CD4-positive, alpha-beta T cell treated with Interleukin-15 for 1 hour (primary cell): ENCODE measurements around the gene ANKRD55.
"Not testable (repeated sequence)": the region's sequence is repeated elsewhere in the genome, so short reads cannot be mapped to it uniquely, and the experiment has no call there.

Experiments used
- DNase-seq: peaks from one replicate; pipeline ENCODE4 v3.0.0-alpha.2; 2020

Gene ANKRD55

GRCh38 chr5:56100439-56101176, 132.5 kb downstream of the ANKRD55 start:
- no peak for DNase-seq

DNA sequence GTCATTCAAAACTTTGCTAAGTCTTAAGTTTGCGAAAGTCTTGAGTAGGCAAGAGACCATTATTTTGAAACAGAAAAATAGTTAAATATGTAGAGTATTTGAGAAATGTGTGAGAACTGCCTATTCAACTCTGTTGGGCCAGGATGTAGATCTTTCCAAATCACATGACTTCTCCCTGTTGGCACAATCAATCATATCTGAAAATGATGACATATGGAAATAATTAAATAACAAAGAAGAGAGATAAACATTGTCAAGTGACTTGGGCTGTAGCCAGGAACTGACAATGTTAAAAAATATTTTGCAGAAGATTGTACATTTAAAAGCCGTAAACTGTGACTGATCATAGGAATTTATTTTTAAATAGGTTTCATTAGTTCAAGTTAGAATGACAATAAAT, 133.8 kb downstream of the ANKRD55 start:
- no peak for DNase-seq

- DNase-seq: no peak
Measured at GRCh38 chr5:56097055-56097454, 136.1 kb downstream of the ANKRD55 start.

DNA sequence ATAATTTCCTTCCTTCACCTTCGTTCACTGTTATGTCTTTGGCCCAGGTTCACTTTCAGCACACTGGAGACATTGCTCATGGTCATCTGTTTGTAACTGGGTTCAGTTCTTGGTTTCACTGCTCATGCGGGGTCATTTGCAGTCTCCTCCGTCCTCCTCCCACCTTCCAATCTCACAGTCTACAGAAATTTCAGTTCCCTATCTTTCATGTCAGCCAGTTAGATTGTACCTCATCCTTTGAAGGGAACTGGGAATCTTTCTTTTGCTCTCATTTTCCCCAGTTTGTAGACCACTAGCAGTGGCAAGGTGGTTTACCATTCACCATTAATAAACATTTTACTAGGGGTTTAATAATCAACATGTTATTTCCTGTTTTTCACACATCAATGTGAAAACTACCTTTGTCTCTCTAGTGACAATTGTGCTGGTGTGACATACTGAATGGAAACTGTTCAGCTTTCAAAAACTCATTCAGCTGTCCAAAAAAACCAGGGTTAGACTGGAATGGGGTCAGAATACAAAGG, 137.5 kb downstream of the ANKRD55 start:
- no peak for DNase-seq

- DNase-seq: peak; percentile 40
Measured at GRCh38 chr5:56094579-56095361, 138.4 kb downstream of the ANKRD55 start.

- DNase-seq: no peak
Measured at GRCh38 chr5:56093970-56094369, 139.2 kb downstream of the ANKRD55 start.

DNA sequence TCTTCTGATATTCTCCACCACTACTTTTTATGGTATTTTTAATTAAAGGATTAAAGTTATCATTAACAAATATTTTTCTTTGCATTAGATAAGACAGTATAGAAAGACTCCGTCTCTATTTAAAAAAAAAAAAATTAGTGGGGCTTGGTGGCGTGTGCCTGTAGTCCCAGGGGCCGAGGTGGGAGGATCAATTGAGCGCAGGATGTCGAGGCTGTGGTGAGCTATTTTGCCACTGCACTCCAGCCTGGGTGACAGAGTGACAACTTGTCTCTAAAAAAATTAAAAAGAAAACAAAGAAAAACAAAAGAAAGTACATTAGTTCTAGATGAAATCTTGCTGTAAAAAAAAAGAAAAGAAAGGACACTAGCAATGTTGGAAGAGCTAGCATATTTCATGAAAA, 141.0 kb downstream of the ANKRD55 start:
- no peak for DNase-seq

DNA sequence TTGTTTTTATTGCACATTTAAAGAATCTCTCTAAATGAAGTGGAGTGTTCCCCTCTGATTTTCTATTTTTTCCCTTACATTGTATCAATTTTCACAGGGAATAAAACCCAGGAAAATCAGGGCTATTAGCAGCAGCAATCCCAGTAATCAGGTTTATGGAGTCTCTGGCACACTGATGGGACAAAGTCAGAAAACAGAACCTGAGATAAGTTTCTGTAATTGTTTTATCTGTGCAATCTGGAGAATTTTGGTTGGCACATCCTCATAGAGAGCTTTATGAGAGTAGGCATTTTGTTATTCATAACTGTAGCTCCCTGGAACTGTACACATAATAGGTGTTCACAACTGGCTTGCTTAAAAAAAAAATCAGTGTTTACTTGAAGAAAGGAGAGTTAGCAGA, 141.5 kb downstream of the ANKRD55 start:
- no peak for DNase-seq

DNA sequence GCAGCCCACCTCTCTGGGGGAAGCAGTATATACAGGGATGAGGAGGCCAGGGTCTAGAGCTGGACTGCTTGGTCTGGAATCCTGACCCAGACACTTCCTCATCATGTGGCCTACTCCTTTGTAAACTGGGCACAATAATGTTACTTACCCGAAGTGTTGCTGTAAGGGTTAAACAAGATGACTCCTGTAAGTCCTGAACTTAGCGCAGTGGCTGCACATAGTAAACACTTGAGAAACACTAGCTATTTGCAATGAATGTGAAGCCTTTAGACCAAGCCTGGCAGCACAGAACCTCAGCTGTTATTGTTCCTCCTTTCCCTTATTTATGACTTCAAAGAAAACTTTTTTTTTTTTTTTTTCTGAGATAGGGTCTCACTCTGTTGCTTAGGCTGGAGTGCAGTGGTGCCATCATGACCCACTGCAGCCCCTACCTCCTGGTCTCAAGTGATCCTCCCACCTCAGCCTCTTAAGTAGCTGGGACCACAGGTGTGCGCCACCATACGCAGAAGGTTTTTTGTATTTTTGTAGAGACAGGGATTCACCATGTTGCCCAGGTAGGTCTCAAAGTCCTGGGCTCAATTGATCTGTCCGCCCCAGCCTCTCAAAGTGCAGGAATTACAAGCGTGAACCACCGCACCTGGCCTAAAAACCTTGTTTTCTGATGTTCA, 142.2 kb downstream of the ANKRD55 start:
- DNase-seq: no peak

DNA sequence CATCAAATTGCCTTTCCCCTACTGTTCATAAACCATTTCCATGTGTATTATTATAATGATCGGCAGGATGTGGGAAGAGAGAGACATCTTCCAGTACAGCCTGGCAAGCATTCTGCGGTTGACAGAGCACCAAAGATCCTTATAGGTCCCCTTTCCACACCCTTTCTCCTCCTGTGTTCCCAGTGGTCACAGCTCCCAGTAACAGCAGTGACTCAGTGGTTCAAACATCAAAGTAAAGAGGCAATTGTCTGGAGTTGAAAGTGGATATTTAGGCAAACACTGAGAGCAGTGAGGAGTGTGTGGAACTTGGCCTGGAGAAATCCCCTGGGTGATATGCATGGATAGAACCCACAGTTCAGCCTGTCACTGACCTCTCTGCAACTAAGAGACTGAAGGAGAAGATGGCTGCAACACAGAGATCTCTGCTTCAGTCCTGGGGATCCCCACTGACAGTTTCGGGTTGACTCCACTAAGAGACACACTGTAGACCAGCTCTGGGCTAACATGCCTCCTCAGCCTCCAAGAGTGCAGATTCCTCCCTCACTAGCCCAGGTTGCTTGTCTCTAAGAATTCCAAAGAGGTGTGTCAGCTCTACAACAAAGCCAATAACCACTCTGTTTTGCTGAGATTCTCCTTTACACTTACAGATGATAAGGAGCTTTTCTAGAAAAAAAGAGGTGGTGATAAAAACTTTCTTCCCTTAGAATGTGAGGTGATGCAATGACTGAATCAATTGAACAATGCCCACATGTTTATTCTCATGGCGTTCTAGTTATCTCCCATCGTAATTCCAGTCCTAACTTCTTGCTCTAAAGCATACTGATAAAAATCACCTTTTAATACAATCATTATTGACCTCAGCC, 143.9 kb downstream of the ANKRD55 start:
- DNase-seq: no peak

DNA sequence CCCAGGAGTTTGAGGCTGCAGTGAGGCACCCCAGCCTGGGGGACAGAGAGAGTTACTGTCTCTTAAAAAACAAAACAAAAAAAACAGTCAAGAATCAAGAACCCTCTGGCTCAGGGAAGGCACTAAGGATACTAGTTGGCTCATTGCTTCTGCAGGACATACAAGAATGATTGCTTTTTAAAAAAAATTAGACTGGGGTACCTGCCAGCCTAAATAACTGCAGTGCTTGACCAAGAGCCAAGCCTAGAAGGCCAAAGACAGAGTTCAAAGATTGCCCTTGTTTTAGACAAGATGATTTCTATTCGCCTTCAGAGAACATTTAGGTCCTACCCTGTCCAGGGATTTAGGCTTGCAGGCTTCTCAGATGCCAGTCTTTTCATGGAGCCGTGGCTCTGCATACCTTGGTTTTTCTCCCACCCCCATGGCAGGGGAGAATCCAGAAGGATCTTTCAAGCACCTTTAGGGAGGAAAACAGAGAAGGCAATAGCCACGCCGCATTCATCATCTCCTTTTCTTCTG, 144.6 kb downstream of the ANKRD55 start:
- no peak for DNase-seq

DNA sequence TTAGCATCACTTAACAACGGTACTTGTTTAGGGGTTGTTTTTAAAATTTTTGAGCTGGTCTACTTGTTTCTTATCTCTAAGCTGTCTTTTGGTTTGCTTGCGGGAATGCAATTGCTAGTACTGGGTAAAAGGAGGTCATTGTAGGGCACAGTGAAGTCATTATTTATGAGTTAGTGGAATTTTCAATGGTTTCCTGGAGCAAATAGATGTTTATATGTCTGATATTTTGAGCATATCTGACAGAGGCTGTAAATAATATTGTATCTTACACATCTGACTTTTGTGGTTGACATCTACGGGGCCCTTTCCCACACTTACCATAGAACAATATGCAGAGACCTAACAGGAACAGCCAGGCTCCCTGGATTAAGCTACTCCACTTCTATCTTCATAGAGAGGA, 147.9 kb downstream of the ANKRD55 start:
- DNase-seq: no peak

- no peak for DNase-seq
Measured at GRCh38 chr5:56083286-56083854, 149.8 kb downstream of the ANKRD55 start.

GRCh38 chr5:56081053-56081642, 152.0 kb downstream of the ANKRD55 start:
- DNase-seq: not testable (repeated sequence)

DNA sequence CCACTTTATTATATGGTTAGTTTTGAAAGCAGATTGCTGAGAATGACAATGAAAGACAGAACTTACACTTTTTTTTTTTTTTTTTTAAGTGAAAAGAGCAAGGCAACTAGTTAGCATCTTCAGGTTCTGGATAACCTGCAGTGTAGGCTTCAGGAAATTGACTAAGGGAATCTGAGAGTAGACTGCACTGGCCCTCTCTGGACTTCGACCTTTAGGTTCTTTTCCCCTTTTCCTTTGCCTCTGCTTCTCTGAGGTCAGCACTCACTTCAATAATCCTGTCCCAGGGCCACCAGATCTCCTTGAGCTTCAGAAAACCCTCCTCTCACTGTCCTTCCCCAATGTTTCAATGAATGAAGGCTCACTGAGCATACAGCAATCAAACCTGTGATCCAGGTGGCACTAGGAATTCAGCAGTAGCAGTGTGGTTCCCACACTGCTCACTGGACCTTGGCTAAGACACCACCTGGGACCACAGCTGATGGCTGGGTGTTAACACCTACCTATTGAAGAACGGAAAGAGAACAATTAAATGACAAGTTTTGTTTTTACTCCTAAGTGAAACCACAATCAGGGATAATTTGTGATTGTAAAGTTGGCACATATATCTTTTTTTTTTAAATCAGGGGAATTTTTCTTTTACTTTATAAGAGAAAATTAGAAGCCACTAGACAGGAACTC, 152.6 kb downstream of the ANKRD55 start:
- no peak for DNase-seq

DNA sequence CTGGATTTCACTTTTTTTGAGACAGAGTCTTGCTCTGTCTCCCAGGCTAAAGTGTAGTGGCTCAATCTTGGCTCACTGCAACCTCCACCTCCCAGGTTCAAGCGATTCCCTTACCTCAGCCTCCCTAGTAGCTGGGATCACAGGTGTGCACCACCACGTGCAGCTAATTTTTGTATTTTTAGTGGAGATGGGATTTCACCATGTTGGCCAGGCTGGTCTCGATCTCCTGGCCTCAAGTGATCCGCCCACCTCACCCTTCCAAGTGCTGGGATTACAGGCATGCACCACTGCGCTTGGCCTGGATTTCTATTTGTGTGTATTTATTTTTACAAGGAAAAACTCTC, 154.0 kb downstream of the ANKRD55 start:
- not testable (repeated sequence) for DNase-seq

GRCh38 chr5:56078278-56079156, 154.6 kb downstream of the ANKRD55 start:
- no peak for DNase-seq

GRCh38 chr5:56077796-56078233, 155.3 kb downstream of the ANKRD55 start:
- DNase-seq: no peak

- no peak for DNase-seq
Measured at GRCh38 chr5:56076486-56076885, 156.6 kb downstream of the ANKRD55 start.

DNA sequence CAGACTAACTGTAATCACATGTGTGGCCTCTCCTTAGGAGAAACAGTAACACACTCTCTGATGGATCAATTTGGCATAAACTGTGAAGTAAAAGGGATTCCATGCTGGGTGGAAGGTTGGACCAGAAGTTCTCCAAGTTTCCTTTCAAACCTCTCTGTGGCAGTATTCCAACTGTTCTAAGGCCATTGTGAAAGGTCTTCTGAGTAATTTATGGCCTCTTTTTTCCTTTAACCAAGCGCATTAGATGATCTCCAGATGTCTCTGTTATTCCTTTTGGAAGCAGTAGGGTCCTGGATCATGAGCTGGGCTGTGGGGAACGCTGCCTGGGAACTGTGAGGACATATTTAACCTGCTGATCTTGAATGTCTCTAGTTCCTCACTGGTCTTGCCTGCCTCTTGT, 157.8 kb downstream of the ANKRD55 start:
- DNase-seq: no peak
